Measurements from ENCODE around the gene NADSYN1.

GRCh38 chr11:71414645-71415044 is 38.4 kb upstream of the NADSYN1 start:
- TF ChIP-seq, protein P1, sequence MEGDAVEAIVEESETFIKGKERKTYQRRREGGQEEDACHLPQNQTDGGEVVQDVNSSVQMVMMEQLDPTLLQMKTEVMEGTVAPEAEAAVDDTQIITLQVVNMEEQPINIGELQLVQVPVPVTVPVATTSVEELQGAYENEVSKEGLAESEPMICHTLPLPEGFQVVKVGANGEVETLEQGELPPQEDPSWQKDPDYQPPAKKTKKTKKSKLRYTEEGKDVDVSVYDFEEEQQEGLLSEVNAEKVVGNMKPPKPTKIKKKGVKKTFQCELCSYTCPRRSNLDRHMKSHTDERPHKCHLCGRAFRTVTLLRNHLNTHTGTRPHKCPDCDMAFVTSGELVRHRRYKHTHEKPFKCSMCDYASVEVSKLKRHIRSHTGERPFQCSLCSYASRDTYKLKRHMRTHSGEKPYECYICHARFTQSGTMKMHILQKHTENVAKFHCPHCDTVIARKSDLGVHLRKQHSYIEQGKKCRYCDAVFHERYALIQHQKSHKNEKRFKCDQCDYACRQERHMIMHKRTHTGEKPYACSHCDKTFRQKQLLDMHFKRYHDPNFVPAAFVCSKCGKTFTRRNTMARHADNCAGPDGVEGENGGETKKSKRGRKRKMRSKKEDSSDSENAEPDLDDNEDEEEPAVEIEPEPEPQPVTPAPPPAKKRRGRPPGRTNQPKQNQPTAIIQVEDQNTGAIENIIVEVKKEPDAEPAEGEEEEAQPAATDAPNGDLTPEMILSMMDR (IDR thresholded peaks at IDR 0.05) = no peak
- TF ChIP-seq POLR2A (IDR thresholded peaks at IDR 0.05) = no peak

Data from tibial nerve (tissue), 3 donors.